Brain microvascular endothelial cell (primary cell): Measurements from ENCODE around the gene IL3RA.
A peak's percentile ranks its signal among the peaks of the same experiment; 100 is the strongest.

Experiments used
- DNase-seq: peaks from one replicate; pipeline ENCODE4 v3.0.0-alpha.2; 2020
- H3K27ac ChIP-seq: fragments of 250-450 bp; sonication (Bioruptor Pico); 2 replicates; pipeline ENCODE4 v1.5.1; 2020; ENCODE audit warnings: mild to moderate bottlenecking, moderate library complexity
- H3K27me3 ChIP-seq: fragments of 250-450 bp; sonication (Bioruptor Pico); replicated peaks from 2 replicates; pipeline ENCODE4 v1.5.1; 2020; ENCODE audit warnings: mild to moderate bottlenecking
- H3K36me3 ChIP-seq: fragments of 250-450 bp; sonication (Bioruptor Pico); replicated peaks from 2 replicates; pipeline ENCODE4 v1.5.1; 2020; ENCODE audit warnings: mild to moderate bottlenecking
- H3K4me3 ChIP-seq: 2 replicates; pipeline ENCODE4 v1.5.1; 2011; ENCODE audit warnings: low read depth, mild to moderate bottlenecking, control low read depth, low read length, moderate library complexity
- CTCF ChIP-seq: IDR thresholded peaks from 2 replicates; pipeline ENCODE4 v1.5.1; 2011; ENCODE audit warnings: low read depth, mild to moderate bottlenecking, moderate library complexity, low read length, control low read depth, inconsistent platforms; ENCODE audit errors: missing control alignments
- in situ Hi-C: cut with HindIII; loops from 2 replicates; pipeline ENCODE4 v1.10.0; 2017; ENCODE audit warnings: low sequenced_read_pairs, low pct_ligation_motif_present

The IL3RA gene

DNA sequence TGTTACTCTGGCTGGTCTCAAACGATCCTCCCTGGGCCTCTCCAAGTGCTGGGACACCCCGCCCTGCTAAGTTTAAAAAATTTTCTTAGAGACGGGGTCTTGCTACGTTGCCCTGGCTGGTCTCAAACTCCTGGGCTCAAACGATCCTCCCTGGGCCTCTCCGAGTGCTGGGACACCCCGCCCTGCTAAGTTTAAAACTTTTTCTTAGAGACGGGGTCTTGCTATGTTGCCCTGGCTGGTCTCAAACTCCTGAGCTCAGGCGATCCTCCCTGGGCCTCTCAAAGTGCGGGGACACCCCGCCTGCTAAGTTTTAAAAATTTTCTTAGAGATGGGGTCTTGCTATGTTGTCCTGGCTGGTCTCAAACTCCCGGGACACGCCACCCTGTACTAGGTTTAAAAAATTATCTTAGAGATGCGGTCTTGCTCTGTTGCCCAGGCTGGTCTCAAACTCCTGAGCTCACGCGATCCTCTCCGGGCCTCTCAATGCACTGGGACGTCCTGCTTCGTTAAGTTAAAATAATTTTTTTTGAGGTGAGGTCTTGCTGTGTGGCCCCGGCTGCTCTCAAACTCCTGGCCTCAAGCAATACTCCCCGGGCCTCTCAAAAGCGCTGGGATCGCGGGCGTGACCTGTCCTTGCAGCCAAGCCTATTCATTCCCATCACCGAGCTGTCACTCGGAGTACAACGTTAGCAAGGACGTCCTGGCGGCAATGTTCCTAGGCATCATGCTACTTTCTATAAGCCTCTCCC, 54.2 kb downstream of the IL3RA start:
- in situ Hi-C loops = no loop called here
- H3K27ac ChIP-seq = no peak overlapping the region
- no peak for TF ChIP-seq CTCF
- H3K36me3 ChIP-seq = peaks cover 50% of the 10 kb centered on the region
- H3K4me3 ChIP-seq = peak overlapping the region; percentile 100
- H3K27me3 ChIP-seq = no peaks in the 10 kb centered on the region
- no peak for DNase-seq

DNA sequence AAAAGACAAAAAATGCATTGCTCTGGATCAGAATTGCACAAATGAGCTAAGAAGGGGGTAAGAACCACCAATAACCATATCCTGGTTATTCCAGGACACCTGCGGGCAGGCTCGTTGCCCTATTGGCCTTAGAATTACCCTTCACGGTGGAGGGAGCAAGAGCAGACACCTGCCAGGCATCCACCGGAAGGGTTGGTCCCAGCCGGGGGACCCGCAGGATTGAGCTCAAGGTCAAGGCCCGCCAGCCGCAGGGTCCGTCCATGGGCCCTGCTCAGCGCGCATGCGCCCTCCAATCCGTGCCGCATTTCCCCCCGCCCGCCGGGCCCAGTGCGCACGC, 54.8 kb downstream of the IL3RA start:
- H3K27ac ChIP-seq = peak overlapping the region; percentile 95
- no peak for DNase-seq
- H3K27me3 ChIP-seq = no peaks in the 10 kb centered on the region
- H3K36me3 ChIP-seq = peaks cover 45% of the 10 kb centered on the region
- H3K4me3 ChIP-seq = peak overlapping the region; percentile 100
- in situ Hi-C loops = no loop called here
- TF ChIP-seq CTCF = no peak

GRCh38 chrX:1391707-1392375, 55.3 kb downstream of the IL3RA start, which contains the start of gene SLC25A6:
SLC25A6 (minus strand) TSS chrX:1392113; CDS start chrX:1392009, 104 bp downstream.
- Histone ChIP-seq H3K4me3 (peak within 1 kb of the TSS; percentile 100), H3K27ac (peak within 1 kb of the TSS; percentile 95), H3K36me3 (peaks cover 40% of the 10 kb centered on the region), H3K27me3 (no peaks in the 10 kb centered on the region)
- in situ Hi-C loops = no loop called here
- DNase-seq = peak; percentile 96
- TF ChIP-seq CTCF = peak; percentile 6

GRCh38 chrX:1392376-1393068, 55.9 kb downstream of the IL3RA start:
- peaks cover 33% of the 10 kb centered on the region for H3K36me3 ChIP-seq
- H3K27me3 ChIP-seq = no peaks in the 10 kb centered on the region
- in situ Hi-C loops = no loop called here
- H3K27ac ChIP-seq = peak overlapping the region; percentile 95
- H3K4me3 ChIP-seq = peak overlapping the region; percentile 71
- TF ChIP-seq CTCF = no peak
- peak; percentile 40 for DNase-seq

GRCh38 chrX:1393871-1394615, 57.5 kb downstream of the IL3RA start:
- in situ Hi-C loops = no loop called here
- no peak for TF ChIP-seq CTCF
- no peak for DNase-seq
- Histone ChIP-seq H3K27me3 (no peaks in the 10 kb centered on the region), H3K27ac (no peak overlapping the region), H3K36me3 (peaks cover 21% of the 10 kb centered on the region), H3K4me3 (peak overlapping the region; percentile 17)
